SK-N-SH treated with all-trans-retinoic acid at 6 μM for 48 hours (cell line): Measurements from ENCODE around the gene HCFC1R1.

ENCODE experiments used
- ATAC-seq: fragments of 200-7000 bp; cut with Tn5 transposase; 3 replicates; pipeline ENCODE4 v1.9.1; 2020; ENCODE audit warnings: mild to moderate bottlenecking, moderate library complexity
- CSDC2 ChIP-seq: fragments of 250-450 bp; sonication (Bioruptor Pico); IDR thresholded peaks from 2 replicates; pipeline ENCODE4 v1.5.0; 2020; ENCODE audit warnings: mild to moderate bottlenecking, moderate library complexity
- CSRNP3 ChIP-seq: fragments of 250-450 bp; sonication (Bioruptor Pico); IDR thresholded peaks from 2 replicates; pipeline ENCODE4 v1.5.1; 2021; ENCODE audit warnings: mild to moderate bottlenecking, moderate library complexity
- ESRRG ChIP-seq: fragments of 250-450 bp; sonication (Bioruptor Pico); IDR thresholded peaks from 2 replicates; pipeline ENCODE4 v1.6.1; 2021; ENCODE audit warnings: mild to moderate bottlenecking
- GLIS3 ChIP-seq: fragments of 250-450 bp; sonication (Bioruptor Pico); IDR thresholded peaks from 2 replicates; pipeline ENCODE4 v1.5.0; 2020; ENCODE audit warnings: mild to moderate bottlenecking, moderate library complexity
- OSR1 ChIP-seq: fragments of 250-450 bp; sonication (Bioruptor Pico); IDR thresholded peaks from 2 replicates; pipeline ENCODE4 v1.8.0; 2022; ENCODE audit warnings: moderate library complexity, mild to moderate bottlenecking, inconsistent platforms
- PATZ1 ChIP-seq: fragments of 250-450 bp; sonication (Bioruptor Pico); IDR thresholded peaks from 2 replicates; pipeline ENCODE4 v1.8.0; 2020; ENCODE audit warnings: mild to moderate bottlenecking, moderate library complexity, borderline replicate concordance
- PPARA ChIP-seq: fragments of 250-450 bp; sonication (Bioruptor Pico); IDR thresholded peaks from 2 replicates; pipeline ENCODE4 v1.5.0; 2020; ENCODE audit warnings: mild to moderate bottlenecking, borderline replicate concordance
- RARB ChIP-seq: fragments of 250-450 bp; sonication (Bioruptor Pico); IDR thresholded peaks from 2 replicates; pipeline ENCODE4 v1.8.0; 2021; ENCODE audit warnings: mild to moderate bottlenecking, moderate library complexity
- TCF4 ChIP-seq: fragments of 250-450 bp; sonication (Bioruptor Pico); IDR thresholded peaks from 2 replicates; pipeline ENCODE4 v1.8.0; 2021; ENCODE audit warnings: mild to moderate bottlenecking, moderate library complexity, borderline replicate concordance
- TOX ChIP-seq: fragments of 250-450 bp; sonication (Bioruptor Pico); IDR thresholded peaks from 2 replicates; pipeline ENCODE4 v1.8.0; 2021; ENCODE audit warnings: mild to moderate bottlenecking, moderate library complexity, borderline replicate concordance
- TSHZ2 ChIP-seq: fragments of 250-450 bp; sonication (Bioruptor Pico); IDR thresholded peaks from 2 replicates; pipeline ENCODE4 v1.5.0; 2020; ENCODE audit warnings: mild to moderate bottlenecking, moderate library complexity
- ZC3H10 ChIP-seq: fragments of 250-450 bp; sonication (Bioruptor Pico); IDR thresholded peaks from 2 replicates; pipeline ENCODE4 v1.5.1; 2021; ENCODE audit warnings: mild to moderate bottlenecking, moderate library complexity
- ZFP3 ChIP-seq: fragments of 250-450 bp; sonication (Bioruptor Pico); IDR thresholded peaks from 2 replicates; pipeline ENCODE4 v1.5.0; 2020; ENCODE audit warnings: mild to moderate bottlenecking, moderate library complexity
- ZFP30 ChIP-seq: fragments of 450-650 bp; formaldehyde crosslinking; IDR thresholded peaks from 2 replicates; pipeline ENCODE4 v1.5.0; 2022; ENCODE audit warnings: mild to moderate bottlenecking, moderate library complexity
- ZNF565 ChIP-seq: fragments of 450-650 bp; formaldehyde crosslinking; conservative IDR thresholded peaks from 2 replicates; pipeline ENCODE4 v1.5.0; 2020; ENCODE audit warnings: low read depth, mild to moderate bottlenecking, moderate library complexity
- ZNF70 ChIP-seq: fragments of 450-650 bp; formaldehyde crosslinking; IDR thresholded peaks from 2 replicates; pipeline ENCODE4 v1.5.0; 2020; ENCODE audit warnings: mild to moderate bottlenecking, moderate library complexity
- ZNF8 ChIP-seq: fragments of 450-650 bp; formaldehyde crosslinking; IDR thresholded peaks from 2 replicates; pipeline ENCODE4 v1.5.0; 2020; ENCODE audit warnings: mild to moderate bottlenecking, moderate library complexity
- TF ChIP-seq, protein P1 (sequence below): fragments of 250-450 bp; sonication (Bioruptor Pico); IDR thresholded peaks from 2 replicates; pipeline ENCODE4 v1.8.0; 2021; ENCODE audit warnings: low read depth, mild to moderate bottlenecking, moderate library complexity, borderline replicate concordance
- TF ChIP-seq, protein P2 (sequence below): fragments of 250-450 bp; sonication (Bioruptor Pico); IDR thresholded peaks from 2 replicates; pipeline ENCODE4 v1.5.1; 2020; ENCODE audit warnings: low read depth, mild to moderate bottlenecking, moderate library complexity

The HCFC1R1 gene

GRCh38 chr16:3000540-3000939 lies 23.2 kb downstream of the HCFC1R1 start:
- TF ChIP-seq TOX (CRISPR knock-in tag), result no peak
- TF ChIP-seq RARB, result no peak
- TF ChIP-seq, protein P1, sequence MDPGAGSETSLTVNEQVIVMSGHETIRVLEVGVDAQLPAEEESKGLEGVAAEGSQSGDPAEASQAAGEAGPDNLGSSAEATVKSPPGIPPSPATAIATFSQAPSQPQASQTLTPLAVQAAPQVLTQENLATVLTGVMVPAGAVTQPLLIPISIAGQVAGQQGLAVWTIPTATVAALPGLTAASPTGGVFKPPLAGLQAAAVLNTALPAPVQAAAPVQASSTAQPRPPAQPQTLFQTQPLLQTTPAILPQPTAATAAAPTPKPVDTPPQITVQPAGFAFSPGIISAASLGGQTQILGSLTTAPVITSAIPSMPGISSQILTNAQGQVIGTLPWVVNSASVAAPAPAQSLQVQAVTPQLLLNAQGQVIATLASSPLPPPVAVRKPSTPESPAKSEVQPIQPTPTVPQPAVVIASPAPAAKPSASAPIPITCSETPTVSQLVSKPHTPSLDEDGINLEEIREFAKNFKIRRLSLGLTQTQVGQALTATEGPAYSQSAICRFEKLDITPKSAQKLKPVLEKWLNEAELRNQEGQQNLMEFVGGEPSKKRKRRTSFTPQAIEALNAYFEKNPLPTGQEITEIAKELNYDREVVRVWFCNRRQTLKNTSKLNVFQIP, result no peak
- no peak for TF ChIP-seq ZNF8
- no peak for TF ChIP-seq ZC3H10 (CRISPR knock-in tag)
- TF ChIP-seq ZNF565, result no peak
- TF ChIP-seq ZFP3 (CRISPR knock-in tag), result no peak
- no peak for TF ChIP-seq TSHZ2 (CRISPR knock-in tag)
- TF ChIP-seq ZFP30 (CRISPR knock-in tag), result no peak
- TF ChIP-seq, all 23 proteins: peak for 0
- ATAC-seq, result no peak

GRCh38 chr16:2999929-3000328 lies 23.8 kb downstream of the HCFC1R1 start:
- no peak for ATAC-seq
- TF ChIP-seq ZNF8 (no peak), GLIS3 (CRISPR knock-in tag) (no peak), PPARA (CRISPR knock-in tag) (no peak), ZNF70 (no peak), TSHZ2 (CRISPR knock-in tag) (no peak), ZC3H10 (CRISPR knock-in tag) (no peak), ZNF565 (no peak), CSDC2 (no peak), ZFP30 (CRISPR knock-in tag) (no peak), RARB (no peak), TCF4 (CRISPR knock-in tag) (no peak), CSRNP3 (CRISPR knock-in tag) (no peak), PATZ1 (CRISPR knock-in tag) (no peak), OSR1 (CRISPR knock-in tag) (no peak), ESRRG (CRISPR knock-in tag) (no peak), ZFP3 (CRISPR knock-in tag) (no peak)
- TF ChIP-seq, protein P1, result no peak
- TF ChIP-seq, protein P2, sequence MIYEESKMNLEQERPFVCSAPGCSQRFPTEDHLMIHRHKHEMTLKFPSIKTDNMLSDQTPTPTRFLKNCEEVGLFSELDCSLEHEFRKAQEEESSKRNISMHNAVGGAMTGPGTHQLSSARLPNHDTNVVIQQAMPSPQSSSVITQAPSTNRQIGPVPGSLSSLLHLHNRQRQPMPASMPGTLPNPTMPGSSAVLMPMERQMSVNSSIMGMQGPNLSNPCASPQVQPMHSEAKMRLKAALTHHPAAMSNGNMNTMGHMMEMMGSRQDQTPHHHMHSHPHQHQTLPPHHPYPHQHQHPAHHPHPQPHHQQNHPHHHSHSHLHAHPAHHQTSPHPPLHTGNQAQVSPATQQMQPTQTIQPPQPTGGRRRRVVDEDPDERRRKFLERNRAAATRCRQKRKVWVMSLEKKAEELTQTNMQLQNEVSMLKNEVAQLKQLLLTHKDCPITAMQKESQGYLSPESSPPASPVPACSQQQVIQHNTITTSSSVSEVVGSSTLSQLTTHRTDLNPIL, result no peak
